Stomach smooth muscle (tissue), 2 donors: ENCODE data around the gene ATP11A.

Experiments
- H3K27ac ChIP-seq: one replicate; pipeline ENCODE4 v1.7.0; 2013; ENCODE audit warnings: mild to moderate bottlenecking, low read length, inconsistent platforms
- H3K27me3 ChIP-seq, 2 donors: one replicate each; pipeline ENCODE4 v1.7.0; 2013; ENCODE audit warnings: low read length in 2 of 2; ENCODE audit not compliant: insufficient read depth in 2 of 2, control insufficient read depth in 1 of 2
- H3K36me3 ChIP-seq, 2 donors: one replicate each; pipeline ENCODE4 v1.7.0; 2013; ENCODE audit warnings: low read length in 2 of 2; ENCODE audit not compliant: control insufficient read depth in 2 of 2, insufficient read depth in 2 of 2
- H3K4me1 ChIP-seq: one replicate; pipeline ENCODE4 v1.7.0; 2013; ENCODE audit warnings: low read length; ENCODE audit not compliant: control insufficient read depth, insufficient read depth
- H3K4me3 ChIP-seq, 2 donors: one replicate each; pipeline ENCODE4 v1.7.0; 2013; ENCODE audit warnings: low read length in 2 of 2
- H3K9ac ChIP-seq, 2 donors: one replicate each; pipeline ENCODE4 v1.7.0; 2013; ENCODE audit warnings: low read length in 2 of 2, mild to moderate bottlenecking in 1 of 2
- H3K9me3 ChIP-seq, 2 donors: one replicate each; pipeline ENCODE4 v1.7.0; 2013; ENCODE audit warnings: low read length in 2 of 2; ENCODE audit not compliant: control insufficient read depth in 2 of 2
- donor health status: healthy.
- donor health status: Pancreatic carcinoma.

ATP11A gene

DNA sequence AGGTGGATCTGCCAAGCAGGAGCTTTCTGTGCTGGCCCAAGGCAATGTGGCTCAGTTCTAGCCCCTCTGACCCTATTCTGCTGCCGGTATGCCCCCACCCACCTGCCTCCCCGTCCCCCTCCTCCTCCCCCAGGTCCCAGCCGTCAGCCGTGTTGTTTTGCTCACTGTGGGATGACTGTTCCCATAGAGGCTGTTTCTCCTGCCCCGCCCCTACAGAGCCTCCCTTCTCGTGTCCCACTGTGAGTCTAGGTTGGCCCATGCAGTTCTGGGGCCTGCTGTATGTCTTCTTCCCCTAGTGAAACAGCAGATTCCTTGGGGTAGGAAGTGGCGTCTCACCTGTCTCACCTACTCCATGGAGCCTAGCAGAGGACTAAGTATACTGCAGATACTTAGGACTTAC lies 48.8 kb downstream of the ATP11A start:
- Histone ChIP-seq H3K27me3 (no peaks in the 10 kb centered on the region), H3K4me1 (peaks cover 2% of the 10 kb centered on the region), H3K9me3 (no peaks in the 10 kb centered on the region), H3K27ac (no peak overlapping the region), H3K4me3 (no peak overlapping the region), H3K36me3 (no peaks in the 10 kb centered on the region), H3K9ac (no peak overlapping the region)

DNA sequence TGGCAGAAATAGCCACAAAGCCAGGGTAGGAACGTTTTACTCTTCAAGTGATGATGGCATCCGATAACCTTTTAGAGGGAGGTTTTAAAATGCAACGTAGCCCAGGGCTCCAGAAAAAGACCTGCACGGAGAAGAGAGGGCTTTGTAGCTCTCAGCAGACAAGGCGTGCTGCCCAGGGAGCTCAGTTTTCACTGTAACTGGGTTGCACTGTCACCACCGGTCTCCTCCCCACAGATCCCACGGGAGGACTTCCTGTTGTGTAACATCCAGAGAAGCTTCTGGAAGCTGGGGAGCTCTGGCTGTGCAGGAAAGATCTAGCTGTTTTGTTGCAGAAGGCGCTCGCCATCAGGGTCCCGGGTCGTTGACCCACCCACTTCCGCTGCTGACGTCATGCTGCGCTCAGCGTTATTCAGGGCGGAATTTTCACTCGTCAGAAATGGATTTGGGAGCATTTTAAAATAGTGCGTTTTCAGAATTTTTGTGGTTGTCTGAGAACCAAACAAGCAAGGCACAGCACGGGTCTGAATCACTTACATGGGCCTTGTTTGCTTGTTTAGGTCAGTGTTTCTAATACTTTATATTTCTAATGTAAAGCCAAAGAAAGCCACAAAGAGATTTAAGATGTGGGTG lies 50.8 kb downstream of the ATP11A start:
- peaks cover 11% of the 10 kb centered on the region for H3K4me1 ChIP-seq
- no peaks in the 10 kb centered on the region for H3K27me3 ChIP-seq
- no peak overlapping the region for H3K27ac ChIP-seq
- peak overlapping the region in 1 of 2 donors; percentile 8 for H3K4me3 ChIP-seq
- no peaks in the 10 kb centered on the region for H3K36me3 ChIP-seq
- no peaks in the 10 kb centered on the region for H3K9me3 ChIP-seq
- no peak overlapping the region for H3K9ac ChIP-seq

DNA sequence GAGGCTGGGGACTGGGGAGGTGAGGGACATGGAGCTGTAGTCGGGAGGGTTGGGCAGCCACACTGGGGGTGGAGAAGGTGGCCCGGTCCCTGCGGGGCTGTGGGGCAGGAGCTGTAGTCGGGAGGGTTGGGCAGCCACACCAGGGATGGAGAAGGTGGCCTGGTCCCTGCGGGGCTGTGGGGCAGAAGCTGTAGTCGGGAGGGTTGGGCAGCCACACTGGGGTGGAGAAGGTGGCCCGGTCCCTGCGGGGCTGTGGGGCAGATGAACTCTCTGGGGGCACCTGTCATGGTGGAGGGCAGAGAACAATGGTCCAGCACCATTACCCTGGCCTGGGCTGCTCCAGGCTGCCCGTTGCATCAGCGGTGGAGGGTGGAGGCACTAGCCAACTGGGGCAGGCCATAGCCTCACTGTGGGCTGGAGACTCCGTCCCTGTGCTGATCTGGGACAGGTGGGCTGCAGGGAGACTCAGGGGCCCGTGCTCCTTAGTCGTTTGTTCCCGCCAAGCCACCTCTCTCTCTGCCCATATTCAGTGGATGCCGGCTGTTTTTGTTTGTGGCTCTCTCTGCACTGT lies 51.4 kb downstream of the ATP11A start:
- Histone ChIP-seq H3K36me3 (no peaks in the 10 kb centered on the region), H3K9me3 (no peaks in the 10 kb centered on the region), H3K9ac (no peak overlapping the region), H3K27me3 (no peaks in the 10 kb centered on the region), H3K4me1 (peaks cover 11% of the 10 kb centered on the region), H3K4me3 (no peak overlapping the region), H3K27ac (no peak overlapping the region)

DNA sequence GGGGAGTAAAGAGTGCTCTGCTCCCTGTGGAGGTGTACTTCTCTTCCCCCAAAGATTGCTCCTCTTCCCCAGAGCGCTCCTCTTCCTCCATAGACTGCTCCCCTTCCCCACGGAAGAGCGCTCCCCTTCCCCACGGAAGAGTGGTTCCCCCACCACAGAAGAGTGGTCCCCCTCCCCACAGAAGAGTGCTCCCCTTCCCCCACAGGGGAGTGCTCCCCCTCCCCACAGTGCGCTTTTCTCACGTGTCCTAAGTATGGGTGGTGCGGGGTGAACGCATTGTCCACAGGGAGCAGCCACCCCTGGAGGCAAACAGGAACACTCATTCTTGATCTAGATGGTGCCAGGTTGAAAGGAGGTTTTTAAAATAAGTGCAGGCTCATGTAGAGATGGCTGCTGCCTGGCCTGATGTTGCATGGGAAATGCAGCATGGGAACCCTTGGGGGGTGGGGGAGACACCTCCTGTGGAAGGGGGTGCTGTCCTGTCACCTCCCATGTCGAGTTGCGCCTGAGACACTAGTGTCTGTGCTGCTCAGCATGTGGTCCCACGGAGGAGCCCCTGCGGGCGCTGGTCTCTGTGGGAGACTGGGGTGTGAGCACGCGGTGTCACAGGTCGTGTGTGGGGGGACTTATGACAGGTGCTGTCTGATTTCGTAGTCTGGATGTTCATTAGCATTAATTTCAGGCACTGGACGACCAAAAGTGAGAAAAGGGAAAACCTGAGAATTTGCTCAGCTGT lies 52.2 kb downstream of the ATP11A start:
- Histone ChIP-seq H3K27me3 (no peaks in the 10 kb centered on the region), H3K4me1 (peaks cover 11% of the 10 kb centered on the region), H3K27ac (no peak overlapping the region), H3K36me3 (no peaks in the 10 kb centered on the region), H3K9ac (no peak overlapping the region), H3K9me3 (no peaks in the 10 kb centered on the region), H3K4me3 (no peak overlapping the region)

DNA sequence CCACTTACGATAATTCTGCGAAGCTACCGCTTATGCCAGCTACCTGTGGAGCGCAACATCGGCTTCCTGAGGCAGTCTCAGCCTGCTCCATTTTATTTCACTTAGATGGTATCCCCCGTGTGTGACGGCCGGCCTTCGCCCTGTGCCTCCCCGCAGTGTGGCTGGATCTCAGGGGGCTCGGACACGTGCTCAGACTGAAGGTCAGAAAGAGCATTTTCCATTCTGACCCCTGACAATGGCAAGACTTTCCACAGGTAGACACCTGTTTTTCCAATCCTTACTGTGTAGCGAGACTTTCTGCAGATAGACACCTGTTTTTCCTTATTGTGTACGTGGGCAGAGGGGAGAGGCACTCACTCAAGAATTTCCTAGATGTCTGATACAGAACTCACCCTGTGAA lies 52.7 kb downstream of the ATP11A start:
- H3K27me3 ChIP-seq: no peaks in the 10 kb centered on the region
- no peak overlapping the region for H3K4me3 ChIP-seq
- peaks cover 11% of the 10 kb centered on the region for H3K4me1 ChIP-seq
- H3K9me3 ChIP-seq: no peaks in the 10 kb centered on the region
- H3K9ac ChIP-seq: no peak overlapping the region
- no peak overlapping the region for H3K27ac ChIP-seq
- no peaks in the 10 kb centered on the region for H3K36me3 ChIP-seq

DNA sequence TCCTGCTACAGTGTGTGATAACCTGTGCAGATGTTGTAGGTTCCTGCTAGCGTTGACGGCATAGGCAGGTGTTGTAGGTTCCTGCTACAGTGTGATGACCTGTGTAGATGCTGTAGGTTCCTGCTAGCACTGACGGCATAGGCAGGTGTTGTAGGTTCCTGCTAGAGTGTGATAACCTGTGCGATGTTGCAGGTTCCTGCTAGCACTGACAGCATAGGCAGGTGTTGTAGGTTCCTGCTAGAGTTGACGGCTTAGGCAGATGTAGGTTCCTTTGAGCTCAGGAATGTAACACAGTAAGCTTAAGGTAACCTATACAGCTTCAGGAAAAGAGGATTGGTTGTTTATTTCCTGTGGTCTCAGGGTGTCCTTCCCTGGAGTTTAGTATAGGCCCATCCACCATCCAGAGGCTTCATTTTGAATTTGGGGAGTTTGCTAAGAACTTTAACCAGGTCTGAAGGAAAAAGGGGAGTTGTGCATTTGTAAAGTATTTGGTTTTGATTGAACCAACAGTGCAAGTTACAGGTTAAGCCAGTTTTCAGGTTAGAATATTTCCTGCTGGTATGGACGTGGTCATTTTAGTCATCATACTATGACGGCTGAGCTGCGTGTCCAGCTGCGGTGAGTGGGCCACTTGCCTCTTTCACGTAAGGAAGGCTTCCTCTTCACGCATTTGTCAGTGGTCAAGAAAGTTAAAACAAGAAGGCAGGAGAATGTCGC lies 53.8 kb downstream of the ATP11A start:
- H3K27ac ChIP-seq: no peak overlapping the region
- H3K4me3 ChIP-seq: no peak overlapping the region
- H3K4me1 ChIP-seq: peaks cover 11% of the 10 kb centered on the region
- H3K36me3 ChIP-seq: no peaks in the 10 kb centered on the region
- no peaks in the 10 kb centered on the region for H3K27me3 ChIP-seq
- no peak overlapping the region for H3K9ac ChIP-seq
- no peaks in the 10 kb centered on the region for H3K9me3 ChIP-seq

DNA sequence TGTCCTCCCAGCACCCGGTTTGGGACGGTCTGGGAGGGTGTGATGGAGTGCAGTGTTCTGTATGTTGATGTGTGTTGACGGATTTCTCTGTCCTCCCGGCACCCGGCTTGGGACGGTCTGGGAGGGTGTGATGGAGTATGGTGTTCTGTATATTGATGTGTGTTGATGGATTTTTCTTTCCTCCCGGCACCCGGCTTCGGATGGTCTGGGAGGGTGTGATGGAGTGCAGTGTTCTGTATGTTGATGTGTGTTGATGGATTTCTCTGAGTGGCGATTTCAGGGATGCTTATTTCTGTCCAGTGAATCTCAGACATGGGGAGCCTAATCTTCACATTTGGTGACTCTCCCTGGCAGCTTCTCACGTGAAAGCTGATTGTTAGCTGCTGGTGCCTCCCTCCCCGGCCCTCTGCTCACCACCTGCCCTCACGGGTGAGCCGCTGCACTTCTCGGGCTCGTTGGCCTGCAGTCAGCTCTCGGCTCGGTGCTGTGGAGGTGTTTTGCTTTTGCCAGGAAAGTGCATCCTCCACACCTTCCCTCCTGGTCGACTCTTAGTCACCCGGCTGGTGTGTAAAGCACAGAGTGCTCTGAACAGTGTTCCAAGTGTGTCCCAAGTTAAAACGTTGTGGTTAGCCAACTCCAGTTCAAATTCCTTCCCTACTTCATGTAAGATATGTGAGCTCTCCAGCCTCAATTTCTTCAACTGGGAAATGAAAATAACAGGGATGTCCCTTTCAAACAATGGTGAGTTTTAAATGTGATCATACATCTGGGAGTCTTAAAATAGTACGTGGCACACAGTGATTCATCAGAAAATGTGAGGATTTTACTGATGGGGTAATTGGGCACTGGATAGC lies 54.6 kb downstream of the ATP11A start:
- no peaks in the 10 kb centered on the region for H3K27me3 ChIP-seq
- H3K9ac ChIP-seq: peak overlapping the region in 1 of 2 donors; percentile 6
- no peaks in the 10 kb centered on the region for H3K36me3 ChIP-seq
- no peak overlapping the region for H3K27ac ChIP-seq
- peak overlapping the region in 1 of 2 donors; percentile 35 for H3K4me3 ChIP-seq
- peaks cover 14% of the 10 kb centered on the region for H3K4me1 ChIP-seq
- no peaks in the 10 kb centered on the region for H3K9me3 ChIP-seq

DNA sequence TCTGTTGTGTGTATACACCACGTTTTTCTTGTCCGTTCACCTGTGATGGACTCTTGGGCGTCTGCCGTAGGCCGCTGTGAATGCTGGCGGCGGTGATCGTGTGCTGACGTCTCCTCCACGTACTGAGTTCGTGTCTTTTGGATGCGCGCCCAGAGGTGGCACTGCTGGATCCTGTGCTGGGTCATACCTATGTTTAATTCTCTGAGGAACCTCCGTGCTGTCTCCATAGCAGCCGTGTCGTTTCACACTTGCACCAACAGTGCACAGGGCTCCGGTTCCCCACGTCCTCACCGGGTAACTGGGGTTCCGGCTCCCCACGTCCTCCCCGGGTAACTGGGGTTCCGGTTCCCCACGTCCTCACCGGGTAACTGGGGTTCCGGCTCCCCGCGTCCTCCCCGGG lies 56.2 kb downstream of the ATP11A start:
- Histone ChIP-seq H3K4me3 (no peak overlapping the region), H3K27ac (no peak overlapping the region), H3K9ac (no peak overlapping the region), H3K36me3 (no peaks in the 10 kb centered on the region), H3K9me3 (no peaks in the 10 kb centered on the region), H3K4me1 (peaks cover 14% of the 10 kb centered on the region), H3K27me3 (no peaks in the 10 kb centered on the region)

DNA sequence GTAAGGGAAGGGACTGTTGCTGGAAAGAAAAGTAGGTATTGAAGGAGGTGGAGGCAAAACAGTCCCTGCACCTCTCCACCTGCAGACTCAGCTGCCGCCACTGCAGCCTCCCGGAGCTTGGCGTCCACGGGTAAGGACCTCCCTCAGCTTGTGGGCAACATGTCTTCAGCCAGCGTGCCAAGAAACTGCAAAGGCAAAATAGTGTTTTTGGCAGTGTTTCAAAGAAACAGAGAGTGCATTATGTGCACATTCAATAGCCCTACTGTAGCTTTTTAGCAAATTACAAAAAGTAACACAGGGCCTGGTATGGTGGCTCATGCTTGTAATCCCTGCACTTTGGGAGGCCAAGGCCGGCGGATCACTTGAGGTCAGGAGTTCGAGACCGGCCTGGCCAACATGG lies 57.4 kb downstream of the ATP11A start:
- H3K36me3 ChIP-seq: no peaks in the 10 kb centered on the region
- H3K9me3 ChIP-seq: no peaks in the 10 kb centered on the region
- no peak overlapping the region for H3K4me3 ChIP-seq
- H3K9ac ChIP-seq: no peak overlapping the region
- H3K27ac ChIP-seq: no peak overlapping the region
- peaks cover 14% of the 10 kb centered on the region for H3K4me1 ChIP-seq
- H3K27me3 ChIP-seq: no peaks in the 10 kb centered on the region
